GM18502 (cell line): Measurements from ENCODE around the gene ASB10.

Experiments used
- ATAC-seq: cut with Tn5 transposase; IDR thresholded peaks from one replicate; pipeline ENCODE4 v1.9.1; 2021; ENCODE audit warnings: mild to moderate bottlenecking; ENCODE audit not compliant: unreplicated experiment, poor library complexity

Gene ASB10

DNA sequence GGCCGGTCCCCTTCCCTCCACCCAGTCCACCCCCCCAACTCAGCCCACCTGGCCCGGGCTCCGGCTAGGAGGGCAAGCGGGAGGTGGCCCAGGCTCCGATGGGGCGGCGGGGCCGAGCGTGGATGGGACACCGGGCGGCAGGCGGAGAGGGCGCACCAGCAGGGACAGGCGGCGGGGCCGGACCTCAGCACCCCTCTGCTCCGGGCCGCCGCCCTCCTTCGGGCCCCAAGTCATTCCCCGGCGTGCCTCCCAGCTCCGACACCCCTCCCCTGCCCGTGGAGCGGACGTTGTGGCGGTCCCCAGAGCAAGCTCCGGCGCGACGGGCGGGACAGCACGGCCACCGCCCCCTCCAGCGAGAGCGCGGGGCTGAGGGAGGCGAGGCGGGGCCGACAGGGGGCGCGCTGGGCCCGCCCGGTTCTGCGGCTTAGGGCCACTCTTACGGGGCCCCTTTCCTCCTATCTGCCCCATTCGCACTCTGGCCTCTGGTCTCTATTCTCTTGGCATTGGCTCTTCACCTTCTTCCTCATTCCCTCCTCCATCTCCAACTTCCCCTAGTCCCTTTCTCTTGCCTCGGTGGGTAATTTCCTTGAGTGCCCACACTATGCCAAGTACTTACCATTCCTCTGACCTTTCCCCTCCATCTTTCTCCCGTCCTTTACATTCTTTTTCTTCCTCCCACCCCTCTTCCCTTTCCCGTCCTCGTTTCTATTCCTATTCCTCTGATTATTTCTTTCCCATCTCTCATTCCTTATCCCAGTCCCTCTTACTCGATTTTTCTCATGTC lies 18.9 kb downstream of the ASB10 start:
- no peak for ATAC-seq

DNA sequence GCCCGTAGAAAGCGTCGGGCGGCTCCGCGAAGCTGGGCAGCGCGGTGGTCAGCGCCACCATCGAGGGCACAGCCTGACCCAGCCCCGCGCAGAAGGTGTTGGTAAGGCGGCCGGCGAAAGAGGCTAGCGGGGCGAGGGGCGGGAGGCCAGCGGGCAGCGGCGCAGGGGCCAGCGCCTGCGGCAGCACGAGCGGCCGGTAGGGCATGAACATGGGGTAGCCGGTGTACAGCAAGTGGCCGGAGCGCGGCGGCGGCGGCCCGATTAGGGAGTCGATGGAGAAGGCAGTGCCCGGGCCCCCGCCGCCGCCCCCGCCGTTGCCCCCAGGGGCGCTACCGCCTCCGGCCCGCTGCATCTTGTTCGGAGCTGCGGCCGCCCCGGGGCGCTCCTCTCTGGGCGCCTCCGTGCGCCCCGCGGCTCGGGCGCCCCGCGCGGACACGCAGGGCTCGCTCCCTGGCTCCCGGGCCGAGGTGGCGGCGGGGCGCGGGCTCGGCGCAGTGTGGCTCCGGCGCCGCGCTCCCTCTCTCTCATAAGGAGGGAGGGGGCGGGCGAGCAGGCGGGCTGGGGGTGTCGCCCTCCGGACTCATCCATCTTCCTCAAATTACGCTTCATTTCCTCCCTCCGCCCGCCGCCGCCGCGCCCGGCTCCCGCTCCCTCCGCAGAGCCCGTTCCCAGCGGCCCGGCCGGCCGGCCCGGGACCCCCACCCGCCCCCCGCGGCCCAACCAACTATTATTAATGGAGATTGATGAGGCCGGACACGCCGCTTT lies 19.7 kb downstream of the ASB10 start, which contains the start of gene GBX1:
GBX1 (minus strand) TSS at position 498 of the 765 bp plus-strand sequence; CDS start at position 352, 146 bp downstream.
- no peak for ATAC-seq

DNA sequence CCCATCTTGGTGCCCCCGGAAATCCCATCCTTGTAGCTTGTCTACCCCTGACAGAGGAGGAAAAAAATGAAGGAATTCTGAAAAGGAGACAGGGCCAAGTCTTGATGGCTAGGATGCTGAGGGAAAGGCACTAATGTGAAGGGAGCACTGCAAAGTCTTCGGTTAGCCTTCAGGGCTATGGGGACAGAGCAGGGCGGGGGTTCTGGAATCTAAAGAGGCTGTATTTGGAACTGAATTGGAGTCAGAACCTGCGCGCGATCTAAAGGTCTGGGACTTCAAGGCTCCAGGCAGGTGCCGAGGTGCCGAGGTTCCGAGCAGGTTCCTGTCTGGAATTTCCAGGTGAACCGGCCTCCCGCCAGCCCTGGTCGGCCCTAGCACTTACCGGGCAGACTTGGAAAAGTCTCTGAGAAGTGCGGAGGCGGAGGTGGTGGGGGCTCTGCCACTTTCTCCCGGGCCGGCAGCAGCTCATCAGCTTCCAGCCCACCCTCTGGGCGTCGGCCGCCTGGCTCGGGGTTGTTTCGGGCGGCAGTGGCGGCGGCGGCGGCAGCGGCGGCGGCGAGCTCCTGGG lies 20.3 kb downstream of the ASB10 start:
- ATAC-seq = no peak

DNA sequence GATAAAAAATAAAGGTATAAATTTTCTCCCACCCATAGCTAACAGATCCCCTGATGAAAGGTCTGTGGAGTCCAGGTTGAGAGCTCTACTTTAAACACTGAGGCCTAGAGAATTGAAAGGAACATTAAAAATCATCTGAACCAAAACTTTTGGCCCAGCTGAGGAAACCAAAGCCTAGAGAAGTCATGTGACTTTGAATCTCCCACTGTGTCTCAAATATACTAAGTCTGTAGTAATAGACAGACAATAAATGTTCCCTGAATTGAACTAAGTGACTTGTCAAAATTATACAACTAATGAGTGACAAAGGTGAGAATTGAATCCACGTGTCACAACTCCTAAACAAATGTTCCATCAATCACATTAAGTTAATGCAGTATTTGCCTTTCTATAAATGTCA lies 25.3 kb downstream of the ASB10 start:
- no peak for ATAC-seq

DNA sequence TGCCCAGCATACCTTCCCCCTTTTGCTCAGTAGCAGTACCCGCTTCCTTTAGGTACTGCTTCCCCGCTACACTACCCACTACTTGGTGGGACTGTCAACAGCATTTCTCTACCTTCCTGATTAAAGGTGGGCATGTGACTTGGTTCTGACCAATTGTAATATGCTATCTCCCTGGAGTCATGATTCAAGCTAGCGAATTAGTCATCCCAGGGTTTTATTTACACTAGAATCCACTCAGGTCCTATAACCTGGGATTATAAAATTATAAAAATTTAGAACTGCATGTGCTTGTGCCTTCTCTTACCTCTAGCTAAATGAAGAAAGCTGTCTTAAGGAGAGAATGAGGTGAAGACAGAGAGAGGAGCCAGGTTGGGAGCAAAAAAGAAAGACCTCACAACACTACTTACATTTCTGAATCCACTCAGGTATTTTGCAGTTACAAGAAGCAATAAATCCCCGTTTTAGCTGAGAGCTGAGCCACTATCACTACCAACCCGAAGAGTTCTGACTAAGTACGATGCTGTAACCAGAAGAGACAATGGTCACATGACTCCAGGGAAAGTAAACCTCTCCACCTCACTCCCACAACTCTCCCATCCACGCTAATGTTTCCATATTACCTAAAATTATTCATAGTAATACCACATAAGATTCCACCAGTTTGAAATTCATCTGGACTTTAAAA lies 29.3 kb downstream of the ASB10 start:
- ATAC-seq = no peak

DNA sequence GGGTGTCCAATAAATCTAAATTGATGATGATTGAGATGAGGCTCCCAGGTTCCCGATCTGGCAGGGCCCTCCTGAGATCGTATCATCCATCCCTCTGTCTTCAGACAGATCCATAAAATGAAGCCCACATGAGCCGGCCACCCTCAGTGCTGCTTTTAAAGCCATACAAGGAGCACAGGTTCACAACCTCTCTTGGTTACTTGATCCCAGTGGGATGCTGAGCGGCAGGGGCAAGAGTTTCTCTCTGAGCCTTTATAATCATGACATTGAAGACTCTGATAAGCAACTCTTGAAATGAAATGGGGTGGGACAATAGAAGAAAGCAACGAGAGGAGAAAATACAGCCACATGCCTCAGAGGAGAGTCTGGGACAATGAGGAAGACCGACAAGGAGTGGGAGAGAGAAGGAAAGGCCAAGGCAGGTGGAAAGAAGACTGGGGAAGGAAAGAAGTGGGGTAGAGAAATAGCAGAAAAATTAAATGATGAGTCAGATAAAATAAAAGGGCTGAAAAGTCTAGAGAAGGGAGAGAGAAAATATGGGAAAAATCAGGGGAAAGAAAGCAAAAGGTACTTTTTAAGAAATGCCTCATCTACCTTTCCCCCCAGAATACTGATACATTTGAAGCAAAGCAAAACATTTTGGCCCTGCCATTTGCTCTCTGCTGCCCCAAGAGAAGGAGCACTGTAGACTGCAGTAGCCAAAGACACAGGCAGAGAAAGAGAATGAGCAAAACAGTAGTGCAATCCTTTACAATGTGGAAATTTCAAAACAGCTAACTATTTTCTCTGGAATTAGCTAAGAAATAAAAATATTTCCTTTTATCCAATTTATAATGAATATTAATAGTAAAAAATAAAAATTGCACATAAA lies 34.2 kb downstream of the ASB10 start:
- no peak for ATAC-seq

DNA sequence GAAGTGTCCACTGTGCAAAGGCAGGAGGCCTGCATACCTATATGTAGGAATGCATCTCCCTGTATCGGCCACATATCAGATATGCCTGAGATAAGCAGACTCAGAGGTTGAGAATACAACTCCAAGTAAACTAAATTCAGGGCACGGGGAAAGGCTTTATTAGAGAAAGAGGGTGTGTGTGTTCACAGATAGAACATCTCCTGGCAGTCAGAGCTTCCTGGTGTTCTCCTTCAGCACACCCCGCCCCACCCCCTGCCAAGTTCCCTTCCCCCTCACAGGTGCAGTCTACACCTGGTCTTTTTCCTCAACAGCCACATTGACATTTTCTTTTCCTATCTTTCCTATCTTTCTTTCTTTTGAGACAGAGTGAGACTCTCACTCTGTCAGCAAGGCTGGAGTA lies 36.7 kb downstream of the ASB10 start:
- no peak for ATAC-seq

DNA sequence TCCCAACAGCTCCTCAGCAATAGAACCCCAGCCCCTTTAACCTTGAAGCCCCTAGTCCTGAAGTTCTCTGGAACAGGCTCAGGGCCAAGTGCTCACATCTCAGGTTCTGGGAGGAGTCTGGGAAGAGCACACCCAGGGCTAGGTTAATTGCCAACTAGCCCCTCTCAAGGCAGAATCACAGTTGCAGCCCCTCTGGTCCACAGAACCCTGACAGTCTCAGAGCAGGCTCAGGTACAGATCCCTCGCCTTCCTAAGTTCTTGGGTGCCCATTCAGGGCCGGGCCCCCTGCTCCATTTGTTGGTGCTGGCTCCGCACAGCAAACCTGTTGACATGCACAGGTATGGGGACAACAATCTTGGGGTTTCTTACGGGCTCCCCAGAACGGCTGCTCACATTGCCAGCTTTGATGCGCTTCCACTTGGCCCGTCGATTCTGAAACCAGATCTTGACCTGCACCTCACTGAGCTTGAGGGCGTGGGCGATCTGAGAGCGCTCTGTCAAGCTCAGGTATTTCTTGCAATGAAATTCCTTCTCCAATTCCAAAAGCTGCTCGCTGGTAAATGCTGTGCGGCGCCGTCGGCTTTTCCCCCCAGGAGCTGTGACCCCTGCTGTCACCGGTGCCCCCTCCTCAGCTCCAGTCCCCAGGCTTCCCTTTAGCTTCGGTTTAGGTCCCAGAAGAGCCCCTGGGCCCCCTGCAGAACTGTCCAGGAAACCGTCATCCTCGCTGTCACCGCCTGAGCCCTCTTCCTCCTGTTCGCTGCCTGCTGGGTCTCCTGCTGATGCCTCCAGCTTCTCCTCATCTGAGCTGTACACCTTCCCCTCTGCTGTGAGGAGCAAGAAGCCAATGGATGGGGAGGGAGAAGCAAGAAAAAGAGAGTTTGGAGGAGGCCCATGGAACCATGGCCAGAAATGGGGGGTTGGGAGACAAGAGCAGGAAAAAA lies 38.5 kb downstream of the ASB10 start:
- no peak for ATAC-seq

DNA sequence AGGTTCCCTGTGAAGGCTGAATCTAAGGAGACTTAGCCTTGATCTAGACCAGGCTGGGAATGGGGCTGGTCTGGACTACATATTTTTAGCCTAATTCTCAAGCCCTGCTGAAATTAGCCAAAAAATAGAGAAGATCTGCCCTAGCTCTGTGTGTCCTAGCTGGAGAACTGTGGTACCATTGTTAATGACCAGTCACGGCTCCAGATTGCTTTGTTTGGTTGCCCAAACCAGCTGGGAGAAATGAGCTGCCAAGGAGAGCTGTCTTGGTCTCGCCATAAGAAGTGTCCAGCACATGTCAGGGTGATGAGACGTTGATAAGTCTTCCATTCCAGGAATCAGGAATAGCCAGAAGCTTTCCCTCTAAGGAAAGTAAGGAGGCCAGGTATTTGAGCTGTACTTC lies 40.3 kb downstream of the ASB10 start:
- ATAC-seq = no peak

DNA sequence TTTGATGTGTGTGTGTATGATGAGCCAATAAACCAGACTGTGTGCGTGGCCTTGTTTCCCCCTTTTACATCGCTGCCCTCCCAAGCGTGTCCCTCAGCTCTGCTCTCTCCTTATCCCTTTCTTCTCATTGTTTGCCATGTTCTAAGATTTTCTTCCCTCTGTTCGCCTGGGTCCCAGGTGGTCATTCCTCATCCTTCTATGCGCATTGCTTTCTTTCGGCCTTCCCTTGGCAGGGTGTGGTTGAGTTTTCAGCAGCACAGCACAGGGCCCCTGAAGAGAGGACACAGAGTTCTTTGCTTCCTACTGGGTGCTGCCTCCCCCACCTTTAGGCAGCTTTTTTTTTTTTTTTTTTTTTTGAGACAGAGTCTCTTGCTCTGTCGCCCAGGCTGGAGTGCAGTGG lies 42.7 kb downstream of the ASB10 start:
- ATAC-seq = no peak

DNA sequence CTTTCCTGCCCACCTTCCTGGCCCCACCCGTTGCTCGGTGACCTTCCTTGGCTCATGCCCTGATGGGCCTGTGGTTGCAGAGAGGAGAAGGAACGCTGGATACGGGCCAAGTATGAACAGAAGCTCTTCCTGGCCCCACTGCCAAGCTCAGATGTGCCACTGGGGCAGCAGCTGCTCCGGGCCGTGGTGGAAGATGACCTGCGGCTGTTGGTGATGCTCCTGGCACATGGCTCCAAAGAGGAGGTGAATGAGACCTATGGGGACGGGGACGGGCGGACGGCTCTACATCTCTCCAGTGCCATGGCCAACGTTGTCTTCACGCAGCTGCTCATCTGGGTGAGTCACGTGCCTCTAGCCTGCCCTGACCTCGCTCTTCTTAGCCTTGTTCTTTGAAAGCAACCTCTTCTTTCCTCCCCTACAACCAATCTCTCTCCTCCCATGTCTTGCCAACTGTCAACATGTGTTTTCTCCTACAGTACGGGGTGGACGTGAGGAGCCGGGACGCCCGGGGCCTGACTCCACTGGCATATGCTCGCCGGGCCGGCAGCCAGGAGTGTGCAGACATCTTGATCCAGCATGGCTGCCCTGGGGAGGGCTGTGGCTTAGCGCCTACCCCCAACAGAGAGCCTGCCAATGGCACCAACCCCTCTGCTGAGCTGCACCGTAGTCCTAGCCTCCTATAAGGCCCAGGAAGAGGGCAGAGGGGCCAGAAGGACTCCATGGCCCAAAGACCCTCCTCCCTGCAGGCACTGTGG lies 43.6 kb downstream of the ASB10 start:
- ATAC-seq = no peak

DNA sequence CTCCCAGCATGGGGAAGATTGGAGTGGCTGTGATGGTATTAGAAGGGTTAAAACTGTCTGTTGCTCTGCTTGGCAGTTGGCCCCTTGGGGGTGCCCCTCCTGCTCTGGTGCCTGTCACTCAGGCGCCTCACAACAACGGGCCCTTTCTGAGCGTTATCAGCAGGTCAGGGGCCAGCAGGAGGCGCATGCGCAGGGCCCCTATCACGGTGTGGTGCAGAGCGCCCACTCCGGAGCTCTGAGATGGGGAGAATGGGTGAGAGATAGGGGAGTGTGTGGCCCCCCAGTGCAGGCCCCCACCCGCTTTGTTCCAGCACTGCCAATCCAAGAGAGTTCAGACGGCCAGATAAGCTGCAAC lies 44.4 kb downstream of the ASB10 start:
- ATAC-seq = no peak

DNA sequence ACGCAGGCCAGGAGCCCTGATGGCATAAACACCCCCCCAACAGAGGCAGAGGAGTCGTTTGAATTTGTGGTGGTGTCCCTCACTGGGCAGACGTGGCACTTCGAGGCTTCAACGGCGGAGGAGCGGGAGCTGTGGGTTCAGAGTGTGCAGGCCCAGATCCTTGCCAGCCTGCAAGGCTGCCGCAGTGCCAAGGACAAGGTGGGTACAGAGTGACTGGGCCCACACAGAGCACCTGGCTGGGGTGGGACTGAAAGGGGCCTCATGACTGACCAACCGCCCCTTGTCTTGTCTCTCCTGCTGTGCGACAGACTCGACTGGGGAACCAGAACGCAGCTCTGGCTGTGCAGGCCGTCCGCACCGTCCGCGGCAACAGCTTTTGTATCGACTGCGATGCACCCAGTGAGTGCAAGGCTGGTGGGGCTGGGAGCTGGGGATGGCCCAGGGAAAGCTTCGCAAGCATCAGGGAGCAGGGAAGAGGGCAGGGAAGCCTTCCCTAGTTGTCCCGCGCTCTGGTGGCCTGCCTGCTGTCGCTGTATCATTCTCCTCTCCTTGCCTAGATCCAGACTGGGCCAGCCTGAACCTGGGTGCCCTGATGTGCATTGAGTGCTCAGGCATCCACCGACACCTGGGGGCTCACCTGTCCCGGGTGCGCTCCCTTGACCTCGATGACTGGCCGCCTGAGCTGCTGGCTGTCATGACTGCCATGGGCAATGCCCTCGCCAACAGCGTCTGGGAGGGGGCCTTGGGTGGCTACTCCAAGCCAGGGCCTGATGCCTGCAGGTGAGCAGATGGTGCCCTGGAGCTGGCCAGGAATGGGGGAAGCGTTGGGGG lies 45.0 kb downstream of the ASB10 start:
- ATAC-seq = no peak

DNA sequence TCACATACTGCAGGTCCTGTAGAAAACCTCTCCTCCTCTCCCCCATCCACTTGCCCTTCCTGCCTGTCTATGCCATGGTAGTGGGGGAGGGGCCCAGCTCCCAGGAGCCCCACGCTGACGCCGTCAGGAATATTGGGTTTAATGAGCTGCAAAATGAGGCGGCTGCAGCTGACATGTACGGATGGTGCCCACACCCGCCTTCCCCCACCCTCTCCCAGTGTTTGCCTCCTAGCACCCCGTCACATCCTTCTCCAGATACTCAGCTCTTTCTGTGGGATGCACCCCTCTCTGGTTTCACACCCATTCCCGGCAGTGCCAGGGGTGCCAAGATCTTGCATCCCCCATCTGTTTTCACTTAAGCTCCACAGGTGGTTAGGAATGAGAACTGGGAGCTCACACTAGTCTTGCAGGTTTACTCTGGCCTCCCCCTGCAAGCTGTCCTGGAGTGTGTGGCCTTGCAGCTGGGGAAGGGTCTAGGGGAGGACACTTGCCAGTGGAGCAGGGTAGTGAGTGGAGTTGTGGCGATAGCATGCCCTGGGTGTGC lies 45.7 kb downstream of the ASB10 start:
- no peak for ATAC-seq

DNA sequence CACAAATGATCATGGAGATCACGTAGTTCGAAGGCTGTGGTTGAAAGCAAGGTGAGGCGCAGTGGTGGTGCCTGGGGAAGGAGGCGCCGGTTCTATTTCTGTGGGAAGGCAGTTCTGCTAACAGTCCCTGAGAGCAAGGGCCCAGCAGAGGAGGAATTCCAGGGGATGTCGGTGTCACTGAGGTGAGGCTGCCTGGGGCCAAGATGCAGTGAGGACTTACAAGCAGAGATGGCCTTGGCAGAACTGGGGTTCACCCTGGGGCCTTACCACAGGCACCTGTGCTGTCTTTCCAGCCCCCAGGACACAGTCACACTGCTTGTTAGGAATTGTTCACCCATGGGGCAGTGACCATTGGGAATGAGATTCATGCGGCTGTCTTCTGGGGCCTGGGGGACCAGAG lies 46.2 kb downstream of the ASB10 start:
- ATAC-seq = no peak

DNA sequence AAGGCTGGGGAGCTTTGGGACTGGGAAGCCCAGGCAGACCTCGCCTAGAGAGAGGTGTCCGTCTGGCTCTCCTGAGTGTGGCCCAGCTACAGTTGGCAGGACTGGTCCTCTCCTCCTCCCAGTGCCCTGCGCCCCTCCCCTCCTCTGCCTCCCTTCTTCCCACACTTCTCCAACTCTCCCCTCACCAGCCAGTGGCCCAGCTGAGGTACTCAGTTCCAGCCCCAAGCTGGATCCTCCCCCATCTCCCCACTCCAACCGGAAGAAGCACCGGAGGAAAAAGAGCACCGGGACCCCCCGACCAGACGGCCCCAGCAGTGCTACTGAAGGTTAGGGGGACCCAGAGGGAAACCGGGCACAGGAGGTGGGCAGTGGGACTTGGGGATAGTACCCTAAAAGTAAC lies 47.3 kb downstream of the ASB10 start:
- ATAC-seq = no peak
